Eye (tissue), 1 donor: ENCODE data around the gene BCL2L1.

Experiments used
- DNase-seq: peaks from one replicate; pipeline ENCODE4 v3.0.0-alpha.2; 2015

Gene BCL2L1

GRCh38 chr20:31708736-31709534 is 13.7 kb downstream of the BCL2L1 start:
- no peak for DNase-seq

GRCh38 chr20:31707994-31708735 is 14.5 kb downstream of the BCL2L1 start:
- DNase-seq, result peak; percentile 68

- no peak for DNase-seq
Measured at GRCh38 chr20:31707258-31707615, 15.4 kb downstream of the BCL2L1 start.

GRCh38 chr20:31706607-31707257 is 15.9 kb downstream of the BCL2L1 start:
- no peak for DNase-seq

- DNase-seq, result no peak
Measured at GRCh38 chr20:31705598-31706597, 16.8 kb downstream of the BCL2L1 start.

- no peak for DNase-seq
Measured at GRCh38 chr20:31705191-31705590, 17.5 kb downstream of the BCL2L1 start.

GRCh38 chr20:31704225-31705119 is 18.2 kb downstream of the BCL2L1 start:
- peak; percentile 48 for DNase-seq

GRCh38 chr20:31701591-31701990 is 21.1 kb downstream of the BCL2L1 start:
- no peak for DNase-seq

GRCh38 chr20:31700747-31701146 is 21.9 kb downstream of the BCL2L1 start:
- DNase-seq, result no peak

- no peak for DNase-seq
Measured at GRCh38 chr20:31699801-31700728, 22.6 kb downstream of the BCL2L1 start.

- no peak for DNase-seq
Measured at GRCh38 chr20:31698803-31699718, 23.6 kb downstream of the BCL2L1 start.

- DNase-seq, result no peak
Measured at GRCh38 chr20:31698243-31698802, 24.3 kb downstream of the BCL2L1 start.

- no peak for DNase-seq
Measured at GRCh38 chr20:31695849-31696804, 26.5 kb downstream of the BCL2L1 start.

GRCh38 chr20:31694842-31695593 is 27.6 kb downstream of the BCL2L1 start:
- no peak for DNase-seq

GRCh38 chr20:31693987-31694661 is 28.5 kb downstream of the BCL2L1 start:
- peak; percentile 70 for DNase-seq

- DNase-seq, result no peak
Measured at GRCh38 chr20:31693402-31693801, 29.3 kb downstream of the BCL2L1 start.
